ENCODE data around the gene GNAT1.
"Not testable (repeated sequence)": the region's sequence is repeated elsewhere in the genome, so short reads cannot be mapped to it uniquely, and the experiment has no call there.

GNAT1 gene

GRCh38 chr3:50243543-50243895 lies 52.1 kb downstream of the GNAT1 start:
- TF ChIP-seq Cebpa-rat (IDR thresholded peaks at IDR 0.05) = no peak
- Histone ChIP-seq H3K9me3 (no peaks in the 10 kb centered on the region), H3K4me3 (no peak overlapping the region), H3K4me1 (peaks cover 100% of the 10 kb centered on the region), H4K20me1 (peaks cover 84% of the 10 kb centered on the region), H3K4me2 (peak overlapping the region; percentile 93), H3K27me3 (no peaks in the 10 kb centered on the region), H3K9ac (peak overlapping the region; percentile 74), H3K36me3 (peaks cover 47% of the 10 kb centered on the region), H3K27ac (peak overlapping the region; percentile 92)

GRCh38 chr3:50244813-50245212 lies 53.4 kb downstream of the GNAT1 start:
- Histone ChIP-seq H4K20me1 (peaks cover 84% of the 10 kb centered on the region), H3K27ac (peak overlapping the region; percentile 91), H3K4me1 (peaks cover 100% of the 10 kb centered on the region), H3K36me3 (peaks cover 47% of the 10 kb centered on the region), H3K9ac (peak overlapping the region; percentile 80; the same call in 1 of the 2 replicates), H3K4me2 (peak overlapping the region; percentile 93)
- H3K4me3 ChIP-seq, H3K27me3 ChIP-seq, H3K9me3 ChIP-seq: not testable (repeated sequence)
- TF ChIP-seq Cebpa-rat (IDR thresholded peaks at IDR 0.05) = peak; percentile 44; the same call in 1 of the 2 replicates

- Histone ChIP-seq H3K4me2 (peak overlapping the region; percentile 93), H3K27ac (peak overlapping the region; percentile 91), H3K4me1 (peaks cover 100% of the 10 kb centered on the region), H4K20me1 (peaks cover 84% of the 10 kb centered on the region), H3K9ac (peak overlapping the region; percentile 80), H3K9me3 (no peaks in the 10 kb centered on the region), H3K36me3 (peaks cover 47% of the 10 kb centered on the region), H3K27me3 (no peaks in the 10 kb centered on the region), H3K4me3 (peak overlapping the region; percentile 64)
- no peak for TF ChIP-seq Cebpa-rat (IDR thresholded peaks at IDR 0.05)
Measured at GRCh38 chr3:50245251-50245745, 53.9 kb downstream of the GNAT1 start.

GRCh38 chr3:50245831-50246516 lies 54.6 kb downstream of the GNAT1 start:
- H3K4me3 ChIP-seq = peak overlapping the region; percentile 64
- H3K9ac ChIP-seq = peak overlapping the region; percentile 80
- H4K20me1 ChIP-seq = peaks cover 84% of the 10 kb centered on the region
- no peaks in the 10 kb centered on the region for H3K9me3 ChIP-seq
- peaks cover 52% of the 10 kb centered on the region for H3K36me3 ChIP-seq
- H3K4me2 ChIP-seq = peak overlapping the region; percentile 93
- peaks cover 96% of the 10 kb centered on the region for H3K4me1 ChIP-seq
- H3K27me3 ChIP-seq = no peaks in the 10 kb centered on the region
- peak overlapping the region; percentile 91 for H3K27ac ChIP-seq
- TF ChIP-seq Cebpa-rat (IDR thresholded peaks at IDR 0.05) = no peak

- Histone ChIP-seq H3K4me3 (peak overlapping the region; percentile 64), H4K20me1 (peaks cover 84% of the 10 kb centered on the region)
Measured at GRCh38 chr3:50246517-50246954, 55.1 kb downstream of the GNAT1 start.

More at GRCh38 chr3:50246517-50246954, 55.1 kb downstream of the GNAT1 start:
- no peaks in the 10 kb centered on the region for H3K27me3 ChIP-seq
- peak overlapping the region; percentile 91 for H3K27ac ChIP-seq
- H3K4me2 ChIP-seq = peak overlapping the region; percentile 93
- H3K36me3 ChIP-seq = peaks cover 57% of the 10 kb centered on the region
- peaks cover 91% of the 10 kb centered on the region for H3K4me1 ChIP-seq
- H3K9me3 ChIP-seq = no peaks in the 10 kb centered on the region
- peak overlapping the region; percentile 80 for H3K9ac ChIP-seq
- TF ChIP-seq Cebpa-rat (IDR thresholded peaks at IDR 0.05) = no peak

All from BLaER1 (cell line).